Heart left ventricle (tissue), 16 donors: ENCODE measurements around the gene FAM219A. TPM values are rescaled to one million over a fixed set of nuclear protein-coding genes. Genes with fewer than 3 reads are reported as not detected.

Experiments
- ATAC-seq, 4 donors: fragments of 200-7000 bp; cut with Tn5 transposase; one replicate each; pipeline ENCODE4 v1.9.1; 2020 to 2022; ENCODE audit warnings: moderate library complexity in 4 of 4, mild to moderate bottlenecking in 3 of 4, moderate number of reproducible peaks in 1 of 4
- DNase-seq, 5 donors: peaks; one replicate each; pipeline ENCODE4 v3.0.0-alpha.2; 2020
- H3K27ac ChIP-seq, 12 donors: fragments of 200-600 bp; sonication (generic) in 4 of 12; one replicate each; pipeline versions ENCODE4 v1.5.0 to v1.8.0; 2016 to 2022; ENCODE audit warnings: mild to moderate bottlenecking in 2 of 12
- H3K27me3 ChIP-seq, 9 donors: fragments of 200-600 bp; sonication (generic) in 2 of 9; one replicate each; pipeline versions ENCODE4 v1.5.1 to v1.8.0; 2016 to 2022; ENCODE audit warnings: mild to moderate bottlenecking in 3 of 9
- H3K36me3 ChIP-seq, 9 donors: fragments of 200-600 bp; sonication (generic) in 2 of 9; one replicate each; pipeline versions ENCODE4 v1.5.0 to v1.8.0; 2018 to 2022; ENCODE audit warnings: mild to moderate bottlenecking in 2 of 9
- H3K4me1 ChIP-seq, 12 donors: fragments of 200-600 bp; sonication (generic) in 4 of 12; one replicate each; pipeline versions ENCODE4 v1.5.0 to v1.8.0; 2016 to 2022; ENCODE audit warnings: mild to moderate bottlenecking in 3 of 12
- H3K4me3 ChIP-seq, 12 donors: fragments of 200-600 bp; sonication (generic) in 4 of 12; one replicate each; pipeline versions ENCODE4 v1.5.0 to v1.8.0; 2017 to 2022; ENCODE audit warnings: mild to moderate bottlenecking in 9 of 12, moderate library complexity in 4 of 12
- H3K9me3 ChIP-seq, 12 donors: fragments of 200-600 bp; sonication (generic) in 4 of 12; one replicate each; pipeline versions ENCODE4 v1.5.0 to v1.8.0; 2016 to 2022; ENCODE audit warnings: mild to moderate bottlenecking in 1 of 12
- POLR2A ChIP-seq, 2 donors: fragments of 450-650 bp; IDR thresholded peaks; one replicate each; pipeline ENCODE4 v1.6.1; 2017; ENCODE audit warnings: antibody characterized with exemption in 2 of 2, mild to moderate bottlenecking in 2 of 2, moderate library complexity in 2 of 2
- WGBS, 4 donors: extraction: QIAGEN DNeasy Blood & Tissue Kit in 2 of 4; methylation state at CpG; one replicate each; pipeline versions ENCODE4 v1.1.5 to v1.1.7; 2013 to 2018; 5-methylcytosine and 5-hydroxymethylcytosine counted together
- intact Hi-C, 10 donors: fragments of 100-400 bp; cut with DNase I; formaldehyde crosslinking; loops; one replicate each; pipeline versions ENCODE4 v1.11.1 to v1.14.2; 2022
- polyA plus RNA-seq, 2 donors: library from polyadenylated mRNA; stranded (reverse); fragments of 200-250 nt; gene quantifications; one replicate each; pipeline ENCODE4 v1.2.3, GENCODE V29; 2013
- total RNA-seq, 9 donors: library from RNA; depleted of rRNA in 2 of 9; stranded (reverse); fragments of >200 nt in 2 of 9; fragmentation: NEBNext Ultra II Directional in 3 of 9; extraction: Animal tissue kit (Norgen Biotek cat#: 25700) in 3 of 9; gene quantifications; one replicate each; pipeline versions ENCODE4 v1.1.0 to v1.2.4, GENCODE V29; 2016 to 2023
- TF ChIP-seq, protein P1 (sequence below), 12 donors: fragments of 200-600 bp; sonication (generic) in 4 of 12; IDR thresholded peaks; one replicate each; pipeline versions ENCODE4 v1.5.0 to v1.8.0; 2018 to 2022; ENCODE audit warnings: antibody characterized with exemption in 12 of 12, mild to moderate bottlenecking in 5 of 12
- donor health status: ischemic (EF 13 %, LVEDD 7.1; RV severe dilation, severe dysfunction).
- donor health status: healthy with polysubstance abuse.
- donor health status: DM: no; HTN: yes; CAD: no.
- donor health status: DM: no; HTN: no; CAD: no.
- donor health status: ischemic (EF 25% LVEDD 6.9; RV normal size, moderate dysfunction).
- donor health status: ischemic (EF 25% LVEDD 5.7; RV mildly dilated, moderate dysfunction).
- donor health status: healthy.
- donor health status: DM: yes; HTN: yes; CAD: no.
- donor health status: ischemic (EF 35%, LVEDD 5.7; RV mildly dilated, moderate dysfunction).
- donor health status: nonischemic (EF 11% LVEDD 7.7; RV severe dilation, severe dysfunction).
- donor health status: DM: yes; HTN: yes; CAD: no.
- donor health status: PGD.
- donor health status: ischemic (EF 29% LVEDD 5.4; RV normal size, mild dysfunction).
- donor health status: nonischemic (EF 23%, LVEDD 6.1; RV moderate dilation, normal function).

FAM219A gene
- total and polyA plus RNA-seq, 11 donors: 12.7 to 39.1 (median 25.9) TPM

DNA sequence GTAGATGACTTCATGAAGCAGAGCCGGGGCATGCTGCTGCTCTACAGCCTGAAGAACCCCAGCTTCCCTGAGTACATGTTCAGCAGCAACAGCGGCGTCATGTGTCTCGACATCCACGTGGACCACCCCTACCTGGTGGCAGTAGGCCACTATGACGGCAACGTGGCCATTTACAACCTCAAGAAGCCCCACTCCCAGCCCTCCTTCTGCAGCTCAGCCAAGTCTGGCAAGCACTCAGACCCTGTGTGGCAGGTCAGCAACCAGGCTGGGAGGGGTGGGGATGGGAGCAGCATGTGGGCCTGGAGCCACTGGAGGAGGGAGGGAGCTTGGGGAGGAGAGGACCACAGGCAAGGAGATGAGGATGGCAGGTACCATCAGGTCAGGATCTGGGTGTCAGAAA, 48.3 kb upstream of the FAM219A start:
- no peak overlapping the region for H3K27ac ChIP-seq
- H3K4me3 ChIP-seq: no peak overlapping the region
- 91 to 100% (median 96%) methylated on average over 1 to 7 of the region's 7 CpGs for WGBS, 4 donors
- no peak for DNase-seq
- no peak for TF ChIP-seq POLR2A (IDR thresholded peaks at IDR 0.05)
- TF ChIP-seq, protein P1, sequence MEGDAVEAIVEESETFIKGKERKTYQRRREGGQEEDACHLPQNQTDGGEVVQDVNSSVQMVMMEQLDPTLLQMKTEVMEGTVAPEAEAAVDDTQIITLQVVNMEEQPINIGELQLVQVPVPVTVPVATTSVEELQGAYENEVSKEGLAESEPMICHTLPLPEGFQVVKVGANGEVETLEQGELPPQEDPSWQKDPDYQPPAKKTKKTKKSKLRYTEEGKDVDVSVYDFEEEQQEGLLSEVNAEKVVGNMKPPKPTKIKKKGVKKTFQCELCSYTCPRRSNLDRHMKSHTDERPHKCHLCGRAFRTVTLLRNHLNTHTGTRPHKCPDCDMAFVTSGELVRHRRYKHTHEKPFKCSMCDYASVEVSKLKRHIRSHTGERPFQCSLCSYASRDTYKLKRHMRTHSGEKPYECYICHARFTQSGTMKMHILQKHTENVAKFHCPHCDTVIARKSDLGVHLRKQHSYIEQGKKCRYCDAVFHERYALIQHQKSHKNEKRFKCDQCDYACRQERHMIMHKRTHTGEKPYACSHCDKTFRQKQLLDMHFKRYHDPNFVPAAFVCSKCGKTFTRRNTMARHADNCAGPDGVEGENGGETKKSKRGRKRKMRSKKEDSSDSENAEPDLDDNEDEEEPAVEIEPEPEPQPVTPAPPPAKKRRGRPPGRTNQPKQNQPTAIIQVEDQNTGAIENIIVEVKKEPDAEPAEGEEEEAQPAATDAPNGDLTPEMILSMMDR (IDR thresholded peaks at IDR 0.05): no peak
- no peaks in the 10 kb centered on the region for H3K9me3 ChIP-seq
- H3K4me1 ChIP-seq: peaks cover 0 to 15% (median 9%) of the 10 kb centered on the region in 12 donors
- H3K27me3 ChIP-seq: no peaks in the 10 kb centered on the region
- intact Hi-C loops: loop anchor here in 4 of 10 donors (10.0 kb wide), 3 partner anchors 88 to 172 kb away; no protein-coding TSS in a partner anchor
- ATAC-seq: no peak
- H3K36me3 ChIP-seq: no peaks in the 10 kb centered on the region

DNA sequence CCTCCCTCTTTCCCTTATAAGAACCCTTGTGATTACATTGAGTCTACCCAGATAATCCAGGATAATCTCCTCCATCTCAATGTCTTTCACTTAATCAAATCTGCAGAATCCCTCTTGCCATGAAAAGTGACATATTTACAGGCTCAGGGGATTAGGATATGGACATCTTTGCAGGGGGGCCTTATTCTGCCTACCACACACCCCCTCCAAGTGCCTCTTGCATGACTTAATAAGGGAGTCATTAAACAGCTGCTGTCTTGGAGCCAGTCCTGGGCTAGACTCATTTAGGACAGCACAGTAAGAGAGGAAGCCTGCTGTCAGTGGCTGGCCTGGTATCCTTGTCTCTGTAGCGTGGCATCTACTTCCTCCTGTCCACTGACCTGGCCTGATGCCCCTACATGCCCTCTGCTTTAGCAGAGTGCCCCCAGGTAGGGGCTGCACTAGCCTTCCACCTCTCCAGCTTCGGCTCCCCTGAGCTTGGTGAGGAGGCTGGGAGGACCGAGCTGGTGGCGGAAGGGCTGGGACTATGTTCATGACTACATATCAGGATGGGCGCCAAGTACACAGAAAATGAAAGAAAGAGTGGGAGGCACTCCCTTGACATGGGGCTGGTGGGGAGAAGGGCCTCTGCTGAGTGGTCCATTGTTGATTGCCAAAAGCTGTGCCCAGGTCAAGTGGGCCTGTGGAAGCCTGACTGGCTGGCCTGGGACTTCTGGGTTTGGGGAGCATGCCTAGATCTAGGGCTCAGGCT, 47.2 kb upstream of the FAM219A start:
- Histone ChIP-seq H3K4me3 (no peak overlapping the region), H3K27ac (no peak overlapping the region), H3K4me1 (peaks cover 0 to 25% (median 15%) of the 10 kb centered on the region in 12 donors), H3K27me3 (peaks cover 0 to under 1% (median 0%) of the 10 kb centered on the region in 9 donors), H3K36me3 (no peaks in the 10 kb centered on the region), H3K9me3 (no peaks in the 10 kb centered on the region)
- TF ChIP-seq, protein P1 (IDR thresholded peaks at IDR 0.05): no peak
- no peak for TF ChIP-seq POLR2A (IDR thresholded peaks at IDR 0.05)
- ATAC-seq (no peak), DNase-seq (no peak)
- intact Hi-C loops: loop anchor here in 4 of 10 donors (10.0 kb wide), 3 partner anchors 89 to 171 kb away; no protein-coding TSS in a partner anchor
- 76 to 93% (median 87%) methylated on average over 5 of the region's 5 CpGs for WGBS, 4 donors

DNA sequence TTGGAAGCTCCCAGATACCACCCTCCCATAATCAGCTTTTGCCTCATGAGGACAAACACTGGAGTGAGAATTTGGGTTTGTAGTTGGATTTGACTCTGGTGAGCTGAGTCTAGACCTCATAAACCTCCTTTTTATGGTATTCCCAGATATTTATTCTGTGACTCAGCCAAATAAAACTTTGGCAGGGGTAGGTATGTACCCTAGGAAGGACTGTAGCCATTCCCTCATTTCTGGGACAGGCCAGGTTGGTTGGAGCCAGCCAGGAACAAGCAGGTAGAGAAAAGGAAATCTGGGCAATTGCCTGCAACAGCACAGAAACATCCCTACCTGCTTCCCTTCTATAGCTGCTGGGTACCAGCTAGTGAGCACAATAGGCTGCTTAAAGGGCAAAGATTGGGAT, 45.0 kb upstream of the FAM219A start:
- no peaks in the 10 kb centered on the region for H3K36me3 ChIP-seq
- TF ChIP-seq POLR2A (IDR thresholded peaks at IDR 0.05): no peak
- TF ChIP-seq, protein P1 (IDR thresholded peaks at IDR 0.05): no peak
- peaks cover 0 to 26% (median 15%) of the 10 kb centered on the region in 12 donors for H3K4me1 ChIP-seq
- H3K27me3 ChIP-seq: peaks cover 0 to 5% (median 0%) of the 10 kb centered on the region in 9 donors
- no peak overlapping the region for H3K4me3 ChIP-seq
- no peak for DNase-seq
- ATAC-seq: no peak
- H3K9me3 ChIP-seq: no peaks in the 10 kb centered on the region
- H3K27ac ChIP-seq: no peak overlapping the region
- intact Hi-C loops: loop anchor here in 9 of 10 donors (2.0 to 10.0 kb wide), 9 partner anchors 44 to 171 kb away; no protein-coding TSS in a partner anchor

DNA sequence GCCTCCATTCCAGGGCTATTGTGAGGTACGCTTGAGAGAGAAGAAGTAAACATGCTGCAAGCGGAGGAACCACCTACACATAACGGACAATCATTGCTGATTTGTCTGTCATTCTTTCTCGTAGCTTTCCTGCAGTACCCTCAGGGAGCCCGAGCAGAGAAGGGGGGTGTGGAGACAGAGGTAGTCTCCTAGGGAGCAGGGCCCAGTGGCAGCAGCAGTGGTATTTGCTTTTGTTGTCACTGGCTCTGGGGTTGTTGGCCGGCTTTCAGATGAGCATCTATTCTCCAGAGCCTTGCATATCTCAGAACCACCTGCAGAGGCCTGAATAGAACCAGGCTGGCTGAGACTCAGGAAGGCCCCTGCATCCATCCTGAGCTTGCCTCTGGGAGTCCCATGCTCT, 44.5 kb upstream of the FAM219A start:
- no peak for DNase-seq
- intact Hi-C loops: loop anchor here in 9 of 10 donors (2.0 to 10.0 kb wide), 9 partner anchors 44 to 171 kb away; no protein-coding TSS in a partner anchor

More for the DNA sequence above, 44.5 kb upstream of the FAM219A start:
- 65 to 82% (median 78%) methylated on average over 6 of the region's 6 CpGs for WGBS, 4 donors
- H3K4me3 ChIP-seq: no peak overlapping the region
- peaks cover 0 to 5% (median 0%) of the 10 kb centered on the region in 9 donors for H3K27me3 ChIP-seq
- peaks cover 0 to 26% (median 15%) of the 10 kb centered on the region in 12 donors for H3K4me1 ChIP-seq
- no peaks in the 10 kb centered on the region for H3K9me3 ChIP-seq
- no peaks in the 10 kb centered on the region for H3K36me3 ChIP-seq
- TF ChIP-seq, protein P1 (IDR thresholded peaks at IDR 0.05): no peak
- no peak for TF ChIP-seq POLR2A (IDR thresholded peaks at IDR 0.05)
- H3K27ac ChIP-seq: no peak overlapping the region
- ATAC-seq: no peak
